T-helper 2 cell treated with Interferon-gamma antibody and Interleukin-4, amounts not matched to agents 5 μg/mL and 100 μg/mL, for 36 hours (primary cell): ENCODE results near the gene SPATS2.

Experiments
- DNase-seq: peaks from one replicate; pipeline ENCODE4 v3.0.0; 2021; ENCODE audit warnings: low spot score
- H3K27ac Mint-ChIP-seq: one replicate; pipeline ENCODE4 v1.8.0; 2021; ENCODE audit warnings: mild to moderate bottlenecking, mixed read lengths
- H3K27me3 Mint-ChIP-seq: one replicate; pipeline ENCODE4 v1.8.0; 2021; ENCODE audit warnings: low read depth, mixed read lengths
- H3K36me3 Mint-ChIP-seq: one replicate; pipeline ENCODE4 v1.8.0; 2021; ENCODE audit warnings: low read depth, mixed read lengths
- H3K4me1 Mint-ChIP-seq: one replicate; pipeline ENCODE4 v1.8.0; 2021; ENCODE audit warnings: low read depth, mixed read lengths
- H3K4me3 Mint-ChIP-seq: one replicate; pipeline ENCODE4 v1.8.0; 2022; ENCODE audit warnings: mild to moderate bottlenecking, moderate library complexity, mixed read lengths
- H3K9me3 Mint-ChIP-seq: one replicate; pipeline ENCODE4 v1.8.0; 2021; ENCODE audit warnings: mixed read lengths

SPATS2 gene

GRCh38 chr12:49388682-49389386, 21.6 kb downstream of the SPATS2 start:
- no peak overlapping the region for H3K27ac Mint-ChIP-seq
- H3K4me1 Mint-ChIP-seq: peaks cover 7% of the 10 kb centered on the region
- peaks cover 5% of the 10 kb centered on the region for H3K36me3 Mint-ChIP-seq
- no peaks in the 10 kb centered on the region for H3K27me3 Mint-ChIP-seq
- peak overlapping the region; percentile 27 for H3K4me3 Mint-ChIP-seq
- no peaks in the 10 kb centered on the region for H3K9me3 Mint-ChIP-seq
- DNase-seq: peak; percentile 46

GRCh38 chr12:49389387-49389703, 22.1 kb downstream of the SPATS2 start:
- peaks cover 7% of the 10 kb centered on the region for H3K4me1 Mint-ChIP-seq
- no peak for DNase-seq
- H3K27me3 Mint-ChIP-seq: no peaks in the 10 kb centered on the region
- no peaks in the 10 kb centered on the region for H3K9me3 Mint-ChIP-seq
- peak overlapping the region; percentile 27 for H3K4me3 Mint-ChIP-seq
- peaks cover 5% of the 10 kb centered on the region for H3K36me3 Mint-ChIP-seq
- H3K27ac Mint-ChIP-seq: no peak overlapping the region

- Mint-ChIP-seq H3K27ac (no peak overlapping the region), H3K9me3 (no peaks in the 10 kb centered on the region), H3K4me1 (peaks cover 2% of the 10 kb centered on the region), H3K27me3 (peaks cover 3% of the 10 kb centered on the region), H3K36me3 (no peaks in the 10 kb centered on the region), H3K4me3 (no peak overlapping the region)
- DNase-seq: no peak
These were observed 29.7 kb downstream of the SPATS2 start for GRCh38 chr12:49397000-49397399.

- H3K36me3 Mint-ChIP-seq: no peaks in the 10 kb centered on the region
- no peaks in the 10 kb centered on the region for H3K9me3 Mint-ChIP-seq
- H3K4me1 Mint-ChIP-seq: peaks cover 22% of the 10 kb centered on the region
- DNase-seq: no peak
- no peak overlapping the region for H3K4me3 Mint-ChIP-seq
- no peak overlapping the region for H3K27ac Mint-ChIP-seq
- peaks cover 3% of the 10 kb centered on the region for H3K27me3 Mint-ChIP-seq
These were observed 33.0 kb downstream of the SPATS2 start for GRCh38 chr12:49400304-49400703.

- no peak overlapping the region for H3K27ac Mint-ChIP-seq
- no peaks in the 10 kb centered on the region for H3K27me3 Mint-ChIP-seq
- H3K4me3 Mint-ChIP-seq: peak overlapping the region; percentile 19
- peaks cover 20% of the 10 kb centered on the region for H3K4me1 Mint-ChIP-seq
- no peak for DNase-seq
- peaks cover 3% of the 10 kb centered on the region for H3K36me3 Mint-ChIP-seq
- H3K9me3 Mint-ChIP-seq: no peaks in the 10 kb centered on the region
These were observed 36.7 kb downstream of the SPATS2 start for GRCh38 chr12:49403971-49404450.

GRCh38 chr12:49404956-49405355, 37.7 kb downstream of the SPATS2 start:
- Mint-ChIP-seq H3K27me3 (no peaks in the 10 kb centered on the region), H3K27ac (no peak overlapping the region), H3K9me3 (no peaks in the 10 kb centered on the region), H3K36me3 (peaks cover 3% of the 10 kb centered on the region), H3K4me1 (peaks cover 20% of the 10 kb centered on the region), H3K4me3 (no peak overlapping the region)
- DNase-seq: no peak

- peaks cover 3% of the 10 kb centered on the region for H3K36me3 Mint-ChIP-seq
- H3K27ac Mint-ChIP-seq: no peak overlapping the region
- H3K4me1 Mint-ChIP-seq: peaks cover 2% of the 10 kb centered on the region
- H3K9me3 Mint-ChIP-seq: no peaks in the 10 kb centered on the region
- no peak overlapping the region for H3K4me3 Mint-ChIP-seq
- no peak for DNase-seq
- H3K27me3 Mint-ChIP-seq: no peaks in the 10 kb centered on the region
These were observed 43.6 kb downstream of the SPATS2 start for GRCh38 chr12:49410818-49411217.

- Mint-ChIP-seq H3K36me3 (peaks cover 1% of the 10 kb centered on the region), H3K27ac (no peak overlapping the region), H3K9me3 (no peaks in the 10 kb centered on the region), H3K4me3 (no peak overlapping the region), H3K4me1 (peaks cover 2% of the 10 kb centered on the region), H3K27me3 (no peaks in the 10 kb centered on the region)
- DNase-seq: no peak
These were observed 45.7 kb downstream of the SPATS2 start for GRCh38 chr12:49413010-49413409.

- no peak for DNase-seq
- Mint-ChIP-seq H3K27me3 (no peaks in the 10 kb centered on the region), H3K36me3 (peaks cover under 1% of the 10 kb centered on the region), H3K9me3 (no peaks in the 10 kb centered on the region), H3K27ac (no peak overlapping the region), H3K4me1 (peaks cover 2% of the 10 kb centered on the region), H3K4me3 (no peak overlapping the region)
These were observed 46.5 kb downstream of the SPATS2 start for GRCh38 chr12:49413796-49414195.

GRCh38 chr12:49414364-49414763, 47.1 kb downstream of the SPATS2 start:
- Mint-ChIP-seq H3K9me3 (no peaks in the 10 kb centered on the region), H3K4me3 (no peak overlapping the region), H3K27ac (no peak overlapping the region)

GRCh38 chr12:49415521-49415970, 48.3 kb downstream of the SPATS2 start:
- H3K27me3 Mint-ChIP-seq: no peaks in the 10 kb centered on the region
- no peak overlapping the region for H3K4me3 Mint-ChIP-seq
- H3K36me3 Mint-ChIP-seq: no peaks in the 10 kb centered on the region
- no peaks in the 10 kb centered on the region for H3K9me3 Mint-ChIP-seq
- no peak for DNase-seq
- H3K27ac Mint-ChIP-seq: no peak overlapping the region
- peaks cover 2% of the 10 kb centered on the region for H3K4me1 Mint-ChIP-seq

More at GRCh38 chr12:49414364-49414763, 47.1 kb downstream of the SPATS2 start:
- H3K36me3 Mint-ChIP-seq: no peaks in the 10 kb centered on the region
- H3K4me1 Mint-ChIP-seq: peaks cover 2% of the 10 kb centered on the region
- no peak for DNase-seq
- H3K27me3 Mint-ChIP-seq: no peaks in the 10 kb centered on the region

GRCh38 chr12:49416892-49417291, 49.6 kb downstream of the SPATS2 start:
- Mint-ChIP-seq H3K4me1 (peaks cover 2% of the 10 kb centered on the region), H3K27me3 (no peaks in the 10 kb centered on the region), H3K36me3 (no peaks in the 10 kb centered on the region), H3K9me3 (no peaks in the 10 kb centered on the region), H3K4me3 (no peak overlapping the region), H3K27ac (no peak overlapping the region)
- no peak for DNase-seq

GRCh38 chr12:49417558-49417957, 50.3 kb downstream of the SPATS2 start:
- Mint-ChIP-seq H3K4me3 (no peak overlapping the region), H3K27ac (no peak overlapping the region), H3K9me3 (no peaks in the 10 kb centered on the region), H3K27me3 (no peaks in the 10 kb centered on the region), H3K4me1 (peaks cover 8% of the 10 kb centered on the region), H3K36me3 (no peaks in the 10 kb centered on the region)
- no peak for DNase-seq

- Mint-ChIP-seq H3K36me3 (no peaks in the 10 kb centered on the region), H3K27me3 (no peaks in the 10 kb centered on the region), H3K4me1 (peaks cover 7% of the 10 kb centered on the region), H3K9me3 (no peaks in the 10 kb centered on the region), H3K27ac (no peak overlapping the region), H3K4me3 (no peak overlapping the region)
- DNase-seq: no peak
These were observed 53.3 kb downstream of the SPATS2 start for GRCh38 chr12:49420556-49420955.

- H3K9me3 Mint-ChIP-seq: no peaks in the 10 kb centered on the region
- H3K4me3 Mint-ChIP-seq: no peak overlapping the region
- DNase-seq: no peak
- H3K27ac Mint-ChIP-seq: no peak overlapping the region
- H3K36me3 Mint-ChIP-seq: no peaks in the 10 kb centered on the region
- no peaks in the 10 kb centered on the region for H3K27me3 Mint-ChIP-seq
- peaks cover 7% of the 10 kb centered on the region for H3K4me1 Mint-ChIP-seq
These were observed 54.9 kb downstream of the SPATS2 start for GRCh38 chr12:49422114-49422513.
